Stimulated activated CD8-positive, alpha-beta memory T cell treated with anti-CD3 and anti-CD28 coated beads, Interleukin-7, amount 100 ng/mL, for 1 hour (primary cell): ENCODE data around the gene DNMT3A.
"Not testable (repeated sequence)": the region's sequence is repeated elsewhere in the genome, so short reads cannot be mapped to it uniquely, and the experiment has no call there.

ENCODE experiments used
- DNase-seq, 2 donors: peaks; one replicate each; pipeline ENCODE4 v3.0.0-alpha.2; 2020; ENCODE audit warnings: low read depth in 2 of 2

DNMT3A gene

GRCh38 chr2:25210923-25211322 is 130.8 kb downstream of the DNMT3A start:
- DNase-seq = not testable (repeated sequence)

- DNase-seq = no peak
Observed at GRCh38 chr2:25207078-25207545, 134.6 kb downstream of the DNMT3A start.

GRCh38 chr2:25204190-25204838 is 137.4 kb downstream of the DNMT3A start:
- DNase-seq = no peak

- DNase-seq = no peak
Observed at GRCh38 chr2:25202275-25202674, 139.4 kb downstream of the DNMT3A start.

- no peak for DNase-seq
Observed at GRCh38 chr2:25201794-25202193, 139.9 kb downstream of the DNMT3A start.

- DNase-seq = no peak
Observed at GRCh38 chr2:25201265-25201664, 140.5 kb downstream of the DNMT3A start.

GRCh38 chr2:25198576-25198975 is 143.1 kb downstream of the DNMT3A start:
- no peak for DNase-seq

- no peak for DNase-seq
Observed at GRCh38 chr2:25198209-25198525, 143.6 kb downstream of the DNMT3A start.

GRCh38 chr2:25197336-25198208 is 144.2 kb downstream of the DNMT3A start:
- DNase-seq = no peak

- DNase-seq = no peak
Observed at GRCh38 chr2:25194576-25195122, 147.1 kb downstream of the DNMT3A start.

- DNase-seq = no peak
Observed at GRCh38 chr2:25190536-25190935, 151.2 kb downstream of the DNMT3A start.

GRCh38 chr2:25188405-25188804 is 153.3 kb downstream of the DNMT3A start:
- DNase-seq = no peak

- DNase-seq = no peak
Observed at GRCh38 chr2:25187729-25188350, 153.9 kb downstream of the DNMT3A start.

GRCh38 chr2:25184254-25184653 is 157.5 kb downstream of the DNMT3A start:
- DNase-seq = no peak

GRCh38 chr2:25178976-25179375 is 162.7 kb downstream of the DNMT3A start:
- no peak for DNase-seq
